ENCODE measurements around the gene CXCL13. TPM values are rescaled to one million over a fixed set of nuclear protein-coding genes. Genes with fewer than 3 reads are reported as not detected.

The CXCL13 gene
- total and polyA plus RNA-seq, 7 donors: 1.2 to 271 (median 1.6) TPM; not detected in 4

DNA sequence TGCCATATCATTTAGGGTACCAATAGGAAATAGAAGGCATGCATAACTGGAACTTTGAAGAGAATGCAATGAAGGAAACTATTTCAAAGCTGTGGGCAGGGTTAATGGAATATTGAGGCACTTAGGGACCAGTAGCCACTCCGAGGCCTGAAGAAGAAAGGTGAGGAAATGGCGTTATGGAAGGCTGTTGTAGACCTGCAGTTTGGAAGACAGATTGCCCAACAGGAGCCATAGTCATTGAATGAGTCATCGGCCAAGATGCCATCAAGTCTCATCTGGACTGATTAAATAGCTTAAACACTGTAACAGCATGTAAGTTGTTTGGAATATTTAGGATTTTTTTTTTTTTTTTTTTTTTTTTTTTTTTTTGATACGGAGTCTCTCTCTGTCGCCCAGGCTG lies 11.6 kb downstream of the CXCL13 start:
- H3K4me3 ChIP-seq: no peak overlapping the region
- DNase-seq: no peak
- H3K4me1 ChIP-seq: peaks cover 0 to 4% (median 0%) of the 10 kb centered on the region in 4 donors
- no peak for TF ChIP-seq POLR2AphosphoS5 (IDR thresholded peaks at IDR 0.05)
- TF ChIP-seq EP300 (IDR thresholded peaks at IDR 0.05): no peak
- TF ChIP-seq, protein P1, sequence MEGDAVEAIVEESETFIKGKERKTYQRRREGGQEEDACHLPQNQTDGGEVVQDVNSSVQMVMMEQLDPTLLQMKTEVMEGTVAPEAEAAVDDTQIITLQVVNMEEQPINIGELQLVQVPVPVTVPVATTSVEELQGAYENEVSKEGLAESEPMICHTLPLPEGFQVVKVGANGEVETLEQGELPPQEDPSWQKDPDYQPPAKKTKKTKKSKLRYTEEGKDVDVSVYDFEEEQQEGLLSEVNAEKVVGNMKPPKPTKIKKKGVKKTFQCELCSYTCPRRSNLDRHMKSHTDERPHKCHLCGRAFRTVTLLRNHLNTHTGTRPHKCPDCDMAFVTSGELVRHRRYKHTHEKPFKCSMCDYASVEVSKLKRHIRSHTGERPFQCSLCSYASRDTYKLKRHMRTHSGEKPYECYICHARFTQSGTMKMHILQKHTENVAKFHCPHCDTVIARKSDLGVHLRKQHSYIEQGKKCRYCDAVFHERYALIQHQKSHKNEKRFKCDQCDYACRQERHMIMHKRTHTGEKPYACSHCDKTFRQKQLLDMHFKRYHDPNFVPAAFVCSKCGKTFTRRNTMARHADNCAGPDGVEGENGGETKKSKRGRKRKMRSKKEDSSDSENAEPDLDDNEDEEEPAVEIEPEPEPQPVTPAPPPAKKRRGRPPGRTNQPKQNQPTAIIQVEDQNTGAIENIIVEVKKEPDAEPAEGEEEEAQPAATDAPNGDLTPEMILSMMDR (IDR thresholded peaks at IDR 0.05): no peak
- no peaks in the 10 kb centered on the region for H3K27me3 ChIP-seq
- intact Hi-C loops (cut with DNase I): no loop called here
- H3K36me3 ChIP-seq: no peaks in the 10 kb centered on the region
- no peaks in the 10 kb centered on the region for H3K9me3 ChIP-seq
- no peak overlapping the region for H3K27ac ChIP-seq
- 87 to 89% methylated on average over 5 of the region's 5 CpGs for WGBS, 2 donors

DNA sequence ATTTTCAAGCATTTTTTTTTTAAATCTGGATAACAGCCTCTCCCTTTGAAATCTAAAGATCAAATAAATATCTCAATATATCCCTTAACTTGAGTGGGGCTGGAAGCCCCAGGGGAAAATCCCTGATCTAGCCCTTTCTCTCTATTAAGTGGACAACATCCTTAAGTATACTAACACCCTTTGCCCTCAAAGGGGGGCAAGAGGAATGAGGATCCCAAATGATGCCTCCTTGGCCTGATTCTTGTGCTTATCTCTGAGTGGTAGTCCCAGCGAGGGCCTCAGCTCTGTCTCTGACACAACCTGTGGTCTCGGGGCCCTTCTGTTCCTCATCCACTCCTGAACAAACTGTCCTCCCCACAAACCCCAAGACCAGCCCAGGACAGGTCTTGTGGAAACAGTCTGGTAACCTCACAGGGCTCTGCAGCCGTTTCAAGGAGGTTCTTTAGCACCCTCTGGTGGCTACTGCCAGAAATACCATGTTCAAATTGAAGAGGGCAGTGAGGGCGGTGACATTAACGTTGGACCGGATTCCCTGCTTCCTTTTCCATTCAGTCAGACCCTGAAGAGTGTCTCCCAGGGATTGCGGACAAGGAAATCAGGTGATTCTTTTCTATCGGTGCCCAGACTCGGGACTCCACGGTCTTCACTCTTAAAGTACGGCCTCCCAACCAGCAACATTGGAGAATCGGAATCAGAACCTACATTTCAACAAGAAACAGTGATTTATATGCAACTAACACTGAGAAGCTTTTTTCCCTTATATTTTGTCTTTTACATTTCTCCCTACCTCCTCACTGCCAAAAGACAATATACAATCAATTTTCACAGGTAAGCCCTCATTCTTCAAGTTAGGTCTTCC lies 13.0 kb downstream of the CXCL13 start:
- no peaks in the 10 kb centered on the region for H3K36me3 ChIP-seq
- DNase-seq: peak; percentile 77
- TF ChIP-seq, protein P1 (IDR thresholded peaks at IDR 0.05): peak in 3 of 4 experiments; percentile 65 to 67 (median 65)
- no peak for TF ChIP-seq POLR2A (IDR thresholded peaks at IDR 0.05)
- H3K9me3 ChIP-seq: no peaks in the 10 kb centered on the region
- no peak overlapping the region for H3K27ac ChIP-seq
- intact Hi-C loops (cut with DNase I): loop anchor here (2.0 kb wide), 1 partner anchor 234 kb away; no protein-coding TSS in a partner anchor
- H3K4me1 ChIP-seq: peaks cover 0 to 4% (median 0%) of the 10 kb centered on the region in 4 donors
- 15 to 16% methylated on average over 12 of the region's 12 CpGs for WGBS, 2 donors
- no peaks in the 10 kb centered on the region for H3K27me3 ChIP-seq
- H3K4me3 ChIP-seq: no peak overlapping the region

DNA sequence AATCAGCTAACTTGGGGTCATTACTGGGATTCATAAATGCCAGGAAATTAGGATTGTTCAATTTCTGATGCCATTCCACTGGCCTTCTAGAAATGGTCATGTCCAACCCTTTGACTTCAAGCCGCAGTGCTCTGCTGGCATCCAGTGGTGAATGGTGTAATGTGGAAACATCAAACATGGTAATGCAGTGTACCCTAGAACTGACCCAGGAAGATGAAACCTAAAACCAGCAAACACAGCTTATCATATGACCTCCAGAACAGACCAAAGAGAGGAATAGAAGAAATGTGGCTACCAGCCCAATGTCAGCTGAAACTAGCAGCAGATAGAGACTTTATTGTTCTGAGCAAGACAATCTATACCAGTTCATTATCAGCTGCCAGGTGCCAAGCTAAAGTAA lies 13.8 kb downstream of the CXCL13 start:
- 87 to 95% methylated on average over 1 of the region's 1 CpG for WGBS, 2 donors
- Histone ChIP-seq H3K27ac (no peak overlapping the region), H3K27me3 (no peaks in the 10 kb centered on the region), H3K9me3 (no peaks in the 10 kb centered on the region), H3K4me3 (no peak overlapping the region), H3K4me1 (peaks cover 0 to 4% (median 0%) of the 10 kb centered on the region in 4 donors), H3K36me3 (no peaks in the 10 kb centered on the region)
- TF ChIP-seq EP300 (IDR thresholded peaks at IDR 0.05) (no peak), POLR2A (IDR thresholded peaks at IDR 0.05) (no peak), POLR2AphosphoS5 (IDR thresholded peaks at IDR 0.05) (no peak)
- TF ChIP-seq, protein P1 (IDR thresholded peaks at IDR 0.05): no peak
- intact Hi-C loops (cut with DNase I): loop anchor here (2.0 kb wide), 1 partner anchor 235 kb away; no protein-coding TSS in a partner anchor
- no peak for DNase-seq

DNA sequence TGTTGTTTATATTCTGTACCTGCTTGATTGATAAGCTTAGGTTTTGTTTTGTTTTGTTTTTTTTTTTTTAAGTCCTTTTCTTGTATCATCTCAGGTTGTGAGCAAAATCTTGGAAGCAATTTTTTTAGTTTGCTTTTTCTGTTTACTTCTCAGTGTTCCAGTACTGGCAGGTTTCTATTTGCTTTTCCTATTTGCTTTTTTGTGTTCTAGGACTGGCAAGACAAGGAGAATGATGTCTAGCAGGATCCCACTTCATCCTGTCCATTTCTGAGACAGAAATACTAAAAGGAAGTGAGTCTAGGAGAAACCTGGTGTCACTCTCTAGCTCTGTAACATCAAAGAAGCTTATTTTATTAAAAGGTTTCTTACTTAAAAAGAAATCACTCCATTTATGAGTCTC lies 15.6 kb downstream of the CXCL13 start:
- Histone ChIP-seq H3K27ac (no peak overlapping the region), H3K27me3 (no peaks in the 10 kb centered on the region), H3K4me3 (no peak overlapping the region), H3K36me3 (no peaks in the 10 kb centered on the region), H3K9me3 (no peaks in the 10 kb centered on the region), H3K4me1 (peaks cover 0 to 4% (median 0%) of the 10 kb centered on the region in 4 donors)
- DNase-seq: no peak
- intact Hi-C loops (cut with DNase I): no loop called here
- no peak for TF ChIP-seq POLR2AphosphoS5 (IDR thresholded peaks at IDR 0.05)
- no peak for TF ChIP-seq EP300 (IDR thresholded peaks at IDR 0.05)
- no peak for TF ChIP-seq POLR2A (IDR thresholded peaks at IDR 0.05)
- TF ChIP-seq, protein P1 (IDR thresholded peaks at IDR 0.05): no peak

Measured in sigmoid colon (tissue), 7 donors.